OCI-LY3 (cell line): ENCODE results near the gene MTOR.
A peak's percentile ranks its signal among the peaks of the same experiment; 100 is the strongest.

ENCODE experiments used
- H2AFZ ChIP-seq: fragments of 200-600, 300-600 bp; shearing (Covaris generic); 2 replicates; pipeline ENCODE4 v1.6.0; 2014; ENCODE audit warnings: antibody characterized with exemption, low read depth, low read length
- H3K27ac ChIP-seq: fragments of 200-600, 300-600 bp; sonication (generic); 2 replicates; pipeline ENCODE4 v1.5.1; 2014; ENCODE audit warnings: mild to moderate bottlenecking, low read length, moderate library complexity, mixed read lengths
- H3K27me3 ChIP-seq: fragments of 200-600, 300-600 bp; sonication (generic); 2 replicates; pipeline ENCODE4 v1.6.1; 2014; ENCODE audit warnings: low read depth, low read length, mixed read lengths
- H3K36me3 ChIP-seq: fragments of 200-600, 300-600 bp; sonication (generic); replicated peaks from 2 replicates; pipeline ENCODE3; 2014; ENCODE audit warnings: low read depth, low read length, mixed read lengths
- H3K4me1 ChIP-seq: fragments of 300-600, 200-600 bp; sonication (generic); 2 replicates; pipeline ENCODE4 v1.6.1; 2014; ENCODE audit warnings: low read length, mixed read lengths
- H3K4me2 ChIP-seq: fragments of 200-600, 300-600 bp; sonication (generic); 2 replicates; pipeline ENCODE4 v1.6.1; 2014; ENCODE audit warnings: low read length, mixed read lengths
- H3K4me3 ChIP-seq: fragments of 300-600, 200-600 bp; sonication (generic); 2 replicates; pipeline ENCODE4 v1.5.1; 2014; ENCODE audit warnings: antibody characterized with exemption, mild to moderate bottlenecking, low read length, moderate library complexity
- H3K79me2 ChIP-seq: fragments of 300-600, 200-600 bp; shearing (Covaris generic); 2 replicates; pipeline ENCODE4 v1.6.1; 2014; ENCODE audit warnings: mild to moderate bottlenecking, low read length, mixed read lengths
- H3K9ac ChIP-seq: fragments of 300-600, 200-600 bp; shearing (Covaris generic); 2 replicates; pipeline ENCODE4 v1.6.0; 2014; ENCODE audit warnings: mild to moderate bottlenecking, low read length, moderate library complexity
- H3K9me3 ChIP-seq: fragments of 200-600, 300-600 bp; shearing (Covaris generic); 2 replicates; pipeline ENCODE4 v1.6.1; 2014; ENCODE audit warnings: low read length, mixed read lengths; ENCODE audit not compliant: insufficient read depth
- H4K20me1 ChIP-seq: fragments of 200-600, 300-600 bp; sonication (generic); 2 replicates; pipeline ENCODE4 v1.6.1; 2016; ENCODE audit warnings: low read length, mixed read lengths; ENCODE audit not compliant: insufficient read depth
- CTCF ChIP-seq: fragments of 200-600, 300-600 bp; sonication (generic); IDR thresholded peaks from 2 replicates; pipeline ENCODE4 v1.5.1; 2014; ENCODE audit warnings: antibody characterized with exemption, low read length, low read depth
- EZH2phosphoT487 ChIP-seq: fragments of 200-600 bp; shearing (Covaris generic); IDR thresholded peaks from 2 replicates; pipeline ENCODE4 v1.6.1; 2018; ENCODE audit warnings: antibody characterized with exemption, mixed run types, low read depth

The MTOR gene

DNA sequence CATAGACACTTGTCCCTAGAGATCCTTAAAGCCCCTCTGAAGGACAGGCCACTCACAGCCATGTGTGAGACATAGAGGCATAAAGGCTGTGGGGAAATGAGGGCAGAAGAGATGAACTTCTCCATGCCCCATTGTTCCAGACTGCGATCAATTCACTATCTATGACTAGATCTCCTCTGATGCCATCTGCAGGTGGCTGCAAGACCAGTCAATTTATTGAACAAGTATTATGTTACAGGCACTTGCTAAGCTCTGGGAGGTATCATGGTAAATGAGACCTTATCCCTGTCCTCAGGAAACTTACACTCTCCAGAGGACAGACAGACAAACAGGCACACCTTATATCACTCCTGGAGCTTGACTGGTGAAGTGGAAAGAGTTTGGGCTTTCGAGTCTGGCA lies 33.6 kb upstream of the MTOR start:
- peak; percentile 10; the same call in 1 of the 2 replicates for TF ChIP-seq CTCF
- TF ChIP-seq EZH2phosphoT487, result no peak
- Histone ChIP-seq H3K27me3 (no peaks in the 10 kb centered on the region), H4K20me1 (no peaks in the 10 kb centered on the region), H3K9ac (no peak overlapping the region), H3K36me3 (no peaks in the 10 kb centered on the region), H3K9me3 (no peaks in the 10 kb centered on the region), H3K4me1 (no peaks in the 10 kb centered on the region), H3K27ac (no peak overlapping the region), H3K4me2 (no peak overlapping the region), H3K79me2 (no peaks in the 10 kb centered on the region), H2AFZ (no peak overlapping the region), H3K4me3 (no peak overlapping the region)

DNA sequence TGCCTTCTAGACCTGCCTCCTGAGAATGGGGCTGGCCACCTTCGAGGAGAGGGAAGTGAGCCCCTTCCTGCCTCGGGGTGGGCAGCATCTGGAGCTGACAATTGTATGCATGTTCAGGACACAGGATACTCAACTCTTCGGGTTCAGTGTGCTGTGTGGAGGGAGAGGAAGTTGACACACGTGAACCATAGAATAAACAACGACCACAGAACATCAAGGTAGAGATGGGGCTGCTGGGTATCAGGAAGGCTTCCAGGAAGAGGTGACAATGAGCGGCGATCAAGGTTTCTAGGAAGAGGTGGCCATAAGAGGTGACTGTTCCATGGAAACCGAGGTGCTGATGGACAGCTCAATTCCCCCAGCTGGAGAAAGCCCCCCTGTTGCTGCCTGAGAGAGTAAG lies 32.6 kb upstream of the MTOR start:
- Histone ChIP-seq H3K4me3 (no peak overlapping the region), H3K79me2 (no peaks in the 10 kb centered on the region), H3K9ac (no peak overlapping the region), H3K4me2 (no peak overlapping the region), H3K4me1 (no peaks in the 10 kb centered on the region), H2AFZ (no peak overlapping the region), H4K20me1 (no peaks in the 10 kb centered on the region), H3K27me3 (no peaks in the 10 kb centered on the region), H3K27ac (no peak overlapping the region), H3K36me3 (no peaks in the 10 kb centered on the region), H3K9me3 (no peaks in the 10 kb centered on the region)
- TF ChIP-seq CTCF, result no peak
- TF ChIP-seq EZH2phosphoT487, result no peak

DNA sequence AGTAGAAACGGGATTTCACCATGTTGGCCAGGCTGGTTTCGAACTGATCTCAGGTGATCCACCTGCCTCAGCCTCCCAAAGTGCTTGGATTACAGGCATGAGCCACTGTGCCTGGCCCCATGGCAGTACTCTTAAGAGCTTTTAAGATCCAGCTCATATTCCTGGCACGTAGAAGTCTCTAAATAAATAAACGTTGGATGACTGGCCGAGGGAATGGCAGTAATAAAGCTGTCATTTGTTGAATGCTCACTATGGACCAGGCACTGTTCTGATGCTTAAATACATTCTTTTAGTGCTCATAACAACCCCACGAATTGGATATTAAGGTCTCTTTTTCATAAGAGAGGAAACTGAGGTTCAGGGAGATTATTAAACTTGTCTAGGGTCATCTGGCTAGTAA lies 31.5 kb upstream of the MTOR start:
- no peaks in the 10 kb centered on the region for H3K9me3 ChIP-seq
- no peak overlapping the region for H3K4me3 ChIP-seq
- no peaks in the 10 kb centered on the region for H3K4me1 ChIP-seq
- H3K36me3 ChIP-seq, result no peaks in the 10 kb centered on the region
- no peak overlapping the region for H2AFZ ChIP-seq
- H4K20me1 ChIP-seq, result no peaks in the 10 kb centered on the region
- no peaks in the 10 kb centered on the region for H3K27me3 ChIP-seq
- H3K79me2 ChIP-seq, result no peaks in the 10 kb centered on the region
- H3K4me2 ChIP-seq, result no peak overlapping the region
- no peak overlapping the region for H3K9ac ChIP-seq
- TF ChIP-seq CTCF, result no peak
- TF ChIP-seq EZH2phosphoT487, result no peak
- no peak overlapping the region for H3K27ac ChIP-seq

DNA sequence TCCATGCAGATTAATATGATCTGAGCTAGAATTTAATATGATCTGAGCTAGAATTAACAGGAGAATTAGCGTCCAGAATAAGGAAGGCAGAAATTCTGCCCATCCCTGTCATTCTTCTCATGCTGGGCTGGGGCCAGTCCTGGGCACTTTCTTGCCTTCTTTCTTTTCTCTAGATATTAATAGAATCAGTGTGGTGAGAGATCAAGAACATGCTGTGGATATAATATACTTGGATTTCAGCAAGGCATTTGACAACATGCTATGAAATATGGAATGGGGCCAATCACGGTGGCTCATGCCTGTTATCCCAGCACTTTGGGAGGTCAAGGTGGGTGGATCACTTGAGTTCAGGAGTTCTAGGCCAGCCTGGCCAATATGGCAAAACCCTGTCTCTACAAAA lies 28.7 kb upstream of the MTOR start:
- TF ChIP-seq CTCF (no peak), EZH2phosphoT487 (no peak)
- no peak overlapping the region for H3K9ac ChIP-seq
- H3K36me3 ChIP-seq, result peaks cover 6% of the 10 kb centered on the region
- H2AFZ ChIP-seq, result no peak overlapping the region
- no peaks in the 10 kb centered on the region for H3K9me3 ChIP-seq
- H3K4me3 ChIP-seq, result no peak overlapping the region
- no peak overlapping the region for H3K4me2 ChIP-seq
- H3K27me3 ChIP-seq, result no peaks in the 10 kb centered on the region
- H3K4me1 ChIP-seq, result no peaks in the 10 kb centered on the region
- no peaks in the 10 kb centered on the region for H3K79me2 ChIP-seq
- no peaks in the 10 kb centered on the region for H4K20me1 ChIP-seq
- H3K27ac ChIP-seq, result no peak overlapping the region
